Ascending aorta (tissue), 2 donors: Measurements from ENCODE around the gene RBMS3. TPM values are rescaled to one million over a fixed set of nuclear protein-coding genes. Genes with fewer than 3 reads are reported as not detected.
"Not testable (repeated sequence)": the region's sequence is repeated elsewhere in the genome, so short reads cannot be mapped to it uniquely, and the experiment has no call there.

Experiments used
- DNase-seq, 2 donors: peaks; one replicate each; pipeline ENCODE4 v3.0.0-alpha.2; 2019; ENCODE audit warnings: low spot score in 2 of 2
- H3K27ac ChIP-seq, 2 donors: fragments of 200-600 bp; sonication (generic); one replicate each; pipeline ENCODE4 v1.5.1; 2016 to 2017; ENCODE audit warnings: mild to moderate bottlenecking in 1 of 2
- H3K27me3 ChIP-seq: fragments of 200-600 bp; sonication (generic); one replicate; pipeline ENCODE4 v1.5.1; 2017
- H3K36me3 ChIP-seq, 2 donors: fragments of 200-600 bp; sonication (generic); one replicate each; pipeline ENCODE4 v1.5.1; 2016
- H3K4me1 ChIP-seq, 2 donors: fragments of 200-600 bp; sonication (generic); one replicate each; pipeline ENCODE4 v1.5.1; 2016 to 2017; ENCODE audit warnings: mild to moderate bottlenecking in 1 of 2
- H3K4me3 ChIP-seq, 2 donors: fragments of 200-600 bp; sonication (generic); one replicate each; pipeline ENCODE4 v1.5.1; 2016 to 2017; ENCODE audit warnings: mild to moderate bottlenecking in 1 of 2
- H3K9me3 ChIP-seq, 2 donors: fragments of 200-600 bp; sonication (generic); one replicate each; pipeline ENCODE4 v1.5.1; 2016
- intact Hi-C: fragments of 100-400 bp; cut with DNase I; formaldehyde crosslinking; loops from one replicate; pipeline ENCODE4 v1.15.1; 2023
- total RNA-seq: library from RNA; depleted of rRNA; stranded (reverse); fragments of >200 nt; gene quantifications from one replicate; pipeline ENCODE4 v1.1.0, GENCODE V29; 2016
- TF ChIP-seq, protein P1 (sequence below), 3 experiments: fragments of 200-600 bp in 2 of 3; fragments of 450-650 bp in 1 of 3; sonication (generic) in 2 of 3; IDR thresholded peaks; one replicate each; pipeline ENCODE4 v1.5.1; 2016 to 2019; ENCODE audit warnings: antibody characterized with exemption in 3 of 3, mild to moderate bottlenecking in 1 of 3, moderate library complexity in 1 of 3

RBMS3 gene
- total RNA-seq, 1 donor from 2014 or later: 65.8 TPM

DNA sequence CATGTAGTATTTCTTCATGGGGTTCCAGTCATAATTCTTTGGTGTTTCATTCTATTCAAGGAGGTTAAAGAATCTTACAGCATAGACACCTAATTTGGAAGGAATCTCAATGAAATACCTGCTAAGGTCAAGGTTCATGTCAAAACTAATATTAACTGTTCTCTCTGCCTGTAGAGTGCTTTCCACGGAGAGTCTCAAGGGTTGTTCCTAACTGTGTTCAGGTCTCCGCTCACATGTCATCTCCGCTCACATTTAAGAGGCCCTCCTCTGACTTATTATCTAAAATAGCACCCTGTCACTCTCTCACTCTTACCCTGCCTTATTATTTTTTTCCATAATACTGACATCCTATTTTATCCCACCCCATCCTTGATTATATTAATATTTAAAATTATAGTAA is 239.9 kb downstream of the RBMS3 start:
- Histone ChIP-seq H3K4me3 (no peak overlapping the region), H3K27ac (no peak overlapping the region), H3K27me3 (no peaks in the 10 kb centered on the region), H3K9me3 (no peaks in the 10 kb centered on the region), H3K36me3 (no peaks in the 10 kb centered on the region), H3K4me1 (peaks cover 5 to 24% of the 10 kb centered on the region in 2 donors)
- intact Hi-C loops: loop anchor here (5.0 kb wide), 1 partner anchor 68 kb away; no protein-coding TSS in a partner anchor
- TF ChIP-seq, protein P1, sequence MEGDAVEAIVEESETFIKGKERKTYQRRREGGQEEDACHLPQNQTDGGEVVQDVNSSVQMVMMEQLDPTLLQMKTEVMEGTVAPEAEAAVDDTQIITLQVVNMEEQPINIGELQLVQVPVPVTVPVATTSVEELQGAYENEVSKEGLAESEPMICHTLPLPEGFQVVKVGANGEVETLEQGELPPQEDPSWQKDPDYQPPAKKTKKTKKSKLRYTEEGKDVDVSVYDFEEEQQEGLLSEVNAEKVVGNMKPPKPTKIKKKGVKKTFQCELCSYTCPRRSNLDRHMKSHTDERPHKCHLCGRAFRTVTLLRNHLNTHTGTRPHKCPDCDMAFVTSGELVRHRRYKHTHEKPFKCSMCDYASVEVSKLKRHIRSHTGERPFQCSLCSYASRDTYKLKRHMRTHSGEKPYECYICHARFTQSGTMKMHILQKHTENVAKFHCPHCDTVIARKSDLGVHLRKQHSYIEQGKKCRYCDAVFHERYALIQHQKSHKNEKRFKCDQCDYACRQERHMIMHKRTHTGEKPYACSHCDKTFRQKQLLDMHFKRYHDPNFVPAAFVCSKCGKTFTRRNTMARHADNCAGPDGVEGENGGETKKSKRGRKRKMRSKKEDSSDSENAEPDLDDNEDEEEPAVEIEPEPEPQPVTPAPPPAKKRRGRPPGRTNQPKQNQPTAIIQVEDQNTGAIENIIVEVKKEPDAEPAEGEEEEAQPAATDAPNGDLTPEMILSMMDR (IDR thresholded peaks at IDR 0.05): no peak
- no peak for DNase-seq

GRCh38 chr3:29521293-29521692 is 240.4 kb downstream of the RBMS3 start:
- H3K4me3 ChIP-seq: no peak overlapping the region
- H3K27ac ChIP-seq: no peak overlapping the region
- H3K27me3 ChIP-seq: no peaks in the 10 kb centered on the region
- H3K36me3 ChIP-seq: no peaks in the 10 kb centered on the region
- H3K9me3 ChIP-seq: no peaks in the 10 kb centered on the region
- no peak for DNase-seq
- TF ChIP-seq, protein P1 (IDR thresholded peaks at IDR 0.05): no peak
- intact Hi-C loops: loop anchor here (5.0 kb wide), 1 partner anchor 69 kb away; no protein-coding TSS in a partner anchor
- H3K4me1 ChIP-seq: peaks cover 5 to 27% of the 10 kb centered on the region in 2 donors

DNA sequence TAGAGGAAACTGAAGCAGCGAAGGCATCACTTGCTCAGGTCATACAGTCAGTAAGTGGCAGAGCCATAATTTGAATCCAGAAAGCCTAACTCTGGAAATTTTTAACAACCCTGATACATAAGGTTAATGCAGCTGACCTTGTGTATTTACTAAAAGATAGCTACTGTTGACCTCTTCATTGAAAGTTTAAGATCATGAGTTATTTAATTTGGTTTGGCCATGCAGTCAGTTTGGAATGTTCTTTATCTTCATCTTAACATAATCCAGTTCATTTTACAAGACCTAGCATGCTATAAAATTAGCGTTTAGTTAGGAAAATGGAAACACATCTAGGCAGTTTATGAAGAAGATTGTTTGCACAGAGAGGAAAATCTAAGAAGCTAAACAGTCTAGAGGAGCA is 240.9 kb downstream of the RBMS3 start:
- H3K9me3 ChIP-seq: no peaks in the 10 kb centered on the region
- H3K27ac ChIP-seq: peak overlapping the region in 1 of 2 donors; percentile 30
- peaks cover 5 to 27% of the 10 kb centered on the region in 2 donors for H3K4me1 ChIP-seq
- TF ChIP-seq, protein P1 (IDR thresholded peaks at IDR 0.05): no peak
- no peak for DNase-seq
- H3K27me3 ChIP-seq: no peaks in the 10 kb centered on the region
- H3K36me3 ChIP-seq: no peaks in the 10 kb centered on the region
- intact Hi-C loops: loop anchor here (5.0 kb wide), 1 partner anchor 69 kb away; no protein-coding TSS in a partner anchor
- H3K4me3 ChIP-seq: no peak overlapping the region

DNA sequence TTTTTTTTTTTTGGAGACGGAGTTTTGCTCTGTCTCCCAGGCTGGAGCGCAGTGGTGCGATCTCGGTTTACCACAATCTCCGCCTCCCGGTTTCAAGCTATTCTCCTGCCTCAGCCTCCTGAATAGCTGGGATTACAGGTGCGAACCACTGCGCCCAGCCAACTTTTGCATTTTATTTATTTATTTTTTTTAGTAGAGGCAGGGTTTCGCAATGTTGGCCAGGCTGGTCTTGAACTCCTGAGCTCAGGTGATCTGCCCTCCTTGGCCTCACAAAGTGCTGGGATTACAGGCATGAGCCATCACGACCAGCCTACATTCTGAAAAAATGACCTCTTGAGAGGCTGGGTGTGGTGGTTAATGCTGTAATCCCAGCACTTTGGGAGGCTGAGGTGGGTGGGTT is 243.6 kb downstream of the RBMS3 start:
- intact Hi-C loops: loop anchor here (2.0 to 5.0 kb wide), 2 partner anchors 72 to 244 kb away; partner anchors contain the start of gene RBMS3

DNA sequence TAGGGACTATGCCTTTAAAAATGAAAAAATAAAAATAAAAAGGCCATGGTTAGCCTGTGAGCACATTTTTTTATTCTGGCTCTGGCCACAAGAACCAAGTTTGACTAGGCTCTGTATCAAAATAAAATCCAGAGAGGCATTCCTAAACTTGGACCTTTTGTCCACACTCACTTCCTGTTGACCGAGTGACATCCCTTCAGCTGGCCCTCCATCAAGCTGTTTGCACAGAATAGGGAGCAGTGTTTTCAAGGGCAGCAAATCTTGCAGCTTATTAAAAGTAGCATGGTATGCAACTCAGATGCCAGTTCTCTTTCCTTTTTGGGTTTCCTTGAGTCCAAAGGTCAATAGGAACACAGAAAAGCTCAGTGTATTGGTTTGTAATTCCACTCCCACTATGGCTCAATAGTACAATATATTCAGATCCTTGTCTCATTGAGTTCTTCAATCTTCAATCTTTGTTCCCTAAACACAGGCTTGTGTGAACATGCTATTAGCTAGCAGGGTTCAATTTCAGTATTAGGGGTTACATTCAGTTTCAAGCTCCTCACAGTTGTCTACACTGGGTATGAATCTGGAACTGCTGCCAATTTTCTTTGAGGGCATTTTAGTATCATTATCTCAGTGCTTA is 244.5 kb downstream of the RBMS3 start:
- peak overlapping the region; percentile 75 to 80 for H3K27ac ChIP-seq
- intact Hi-C loops: loop anchor here (2.0 to 5.0 kb wide), 4 partner anchors 167 to 245 kb away; partner anchors contain the start of gene RBMS3
- H3K9me3 ChIP-seq: no peaks in the 10 kb centered on the region
- H3K36me3 ChIP-seq: no peaks in the 10 kb centered on the region
- peaks cover 5 to 34% of the 10 kb centered on the region in 2 donors for H3K4me1 ChIP-seq
- DNase-seq: peak in 1 of 2 donors; percentile 89
- peak overlapping the region; percentile 18 to 33 for H3K4me3 ChIP-seq
- TF ChIP-seq, protein P1 (IDR thresholded peaks at IDR 0.05): no peak
- no peaks in the 10 kb centered on the region for H3K27me3 ChIP-seq

More for the DNA sequence above, 243.6 kb downstream of the RBMS3 start:
- peak overlapping the region in 1 of 2 donors; percentile 33 for H3K4me3 ChIP-seq
- peaks cover 5 to 30% of the 10 kb centered on the region in 2 donors for H3K4me1 ChIP-seq
- H3K27ac ChIP-seq: peak overlapping the region; percentile 75 to 80
- not testable (repeated sequence) for H3K27me3 ChIP-seq, DNase-seq, H3K9me3 ChIP-seq, H3K36me3 ChIP-seq

DNA sequence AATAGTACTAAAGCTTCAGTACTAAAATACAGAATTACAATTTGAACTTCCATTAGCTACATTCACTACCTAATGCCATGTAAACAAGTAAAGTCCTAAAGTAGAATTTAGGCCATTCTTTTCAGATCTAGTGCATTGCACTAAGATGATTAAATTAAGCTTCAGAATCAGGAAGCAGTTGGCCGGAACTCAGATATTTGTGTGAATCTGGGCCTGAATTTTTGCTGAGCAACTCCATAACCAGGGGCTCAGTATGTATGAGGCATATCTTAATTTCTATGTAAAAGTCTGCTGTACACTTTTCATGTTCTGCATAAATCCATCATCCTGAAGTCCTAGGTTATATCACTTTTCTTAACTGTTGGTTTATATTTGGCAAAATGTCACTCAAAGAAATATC is 246.4 kb downstream of the RBMS3 start:
- TF ChIP-seq, protein P1 (IDR thresholded peaks at IDR 0.05): no peak
- no peak overlapping the region for H3K4me3 ChIP-seq
- H3K9me3 ChIP-seq: no peaks in the 10 kb centered on the region
- no peak for DNase-seq
- intact Hi-C loops: loop anchor here (5.0 kb wide), 3 partner anchors 165 to 230 kb away; no protein-coding TSS in a partner anchor
- H3K27me3 ChIP-seq: no peaks in the 10 kb centered on the region
- peak overlapping the region; percentile 50 to 64 for H3K27ac ChIP-seq
- peaks cover 6 to 43% of the 10 kb centered on the region in 2 donors for H3K4me1 ChIP-seq
- no peaks in the 10 kb centered on the region for H3K36me3 ChIP-seq
